Esophagus squamous epithelium (tissue), 4 donors: ENCODE data around the gene GLIS1.

Source experiments
- POLR2A ChIP-seq, 4 donors: fragments of 450-650 bp; IDR thresholded peaks; one replicate each; pipeline ENCODE4 v1.6.1; 2017; ENCODE audit warnings: antibody characterized with exemption in 4 of 4, mild to moderate bottlenecking in 4 of 4, moderate library complexity in 3 of 4
- TF ChIP-seq, protein P1 (sequence below), 6 experiments: fragments of 450-650 bp in 4 of 6; fragments of 200-600 bp in 2 of 6; sonication (generic) in 2 of 6; IDR thresholded peaks; one replicate each; pipeline ENCODE4 v1.5.1; 2016 to 2019; ENCODE audit warnings: antibody characterized with exemption in 6 of 6, mild to moderate bottlenecking in 4 of 6, moderate library complexity in 4 of 6

DNA sequence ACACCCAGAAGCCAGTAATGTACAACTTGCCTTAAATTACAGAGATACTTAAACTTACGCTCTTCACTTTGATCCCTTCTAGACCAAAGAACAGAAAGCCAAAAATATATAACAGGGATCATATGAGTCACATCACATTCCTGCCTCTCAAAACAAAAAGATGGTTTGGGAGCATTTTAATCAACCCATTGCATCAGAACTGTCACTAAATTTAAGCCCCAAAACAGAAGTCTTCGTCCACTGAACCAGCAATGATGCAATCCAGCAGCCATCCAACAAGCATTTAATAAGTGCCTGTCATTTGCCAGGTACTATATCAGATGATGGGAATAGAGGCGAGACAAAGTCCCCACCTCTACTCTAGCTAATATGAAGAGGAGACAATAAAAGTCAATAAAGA, 42.7 kb upstream of the GLIS1 start:
- TF ChIP-seq POLR2A (IDR thresholded peaks at IDR 0.05) = no peak
- TF ChIP-seq, protein P1, sequence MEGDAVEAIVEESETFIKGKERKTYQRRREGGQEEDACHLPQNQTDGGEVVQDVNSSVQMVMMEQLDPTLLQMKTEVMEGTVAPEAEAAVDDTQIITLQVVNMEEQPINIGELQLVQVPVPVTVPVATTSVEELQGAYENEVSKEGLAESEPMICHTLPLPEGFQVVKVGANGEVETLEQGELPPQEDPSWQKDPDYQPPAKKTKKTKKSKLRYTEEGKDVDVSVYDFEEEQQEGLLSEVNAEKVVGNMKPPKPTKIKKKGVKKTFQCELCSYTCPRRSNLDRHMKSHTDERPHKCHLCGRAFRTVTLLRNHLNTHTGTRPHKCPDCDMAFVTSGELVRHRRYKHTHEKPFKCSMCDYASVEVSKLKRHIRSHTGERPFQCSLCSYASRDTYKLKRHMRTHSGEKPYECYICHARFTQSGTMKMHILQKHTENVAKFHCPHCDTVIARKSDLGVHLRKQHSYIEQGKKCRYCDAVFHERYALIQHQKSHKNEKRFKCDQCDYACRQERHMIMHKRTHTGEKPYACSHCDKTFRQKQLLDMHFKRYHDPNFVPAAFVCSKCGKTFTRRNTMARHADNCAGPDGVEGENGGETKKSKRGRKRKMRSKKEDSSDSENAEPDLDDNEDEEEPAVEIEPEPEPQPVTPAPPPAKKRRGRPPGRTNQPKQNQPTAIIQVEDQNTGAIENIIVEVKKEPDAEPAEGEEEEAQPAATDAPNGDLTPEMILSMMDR (IDR thresholded peaks at IDR 0.05) = no peak
